RPMI7951 (cell line): Measurements from ENCODE around the gene MTG2. TPM values are rescaled to one million over a fixed set of nuclear protein-coding genes. Genes with fewer than 3 reads are reported as not detected.

ENCODE experiments used
- DNase-seq: peaks from one replicate; pipeline ENCODE4 v3.0.0-alpha.2; 2012; ENCODE audit warnings: low read depth
- total RNA-seq: library from RNA; depleted of rRNA; stranded (reverse); fragments of >200 nt; shearing (Covaris generic); gene quantifications from 2 replicates; pipeline ENCODE4 v1.2.3, GENCODE V29; 2014

The MTG2 gene
- total RNA-seq, 1 experiment from 2014 or later: 28.1 TPM

DNA sequence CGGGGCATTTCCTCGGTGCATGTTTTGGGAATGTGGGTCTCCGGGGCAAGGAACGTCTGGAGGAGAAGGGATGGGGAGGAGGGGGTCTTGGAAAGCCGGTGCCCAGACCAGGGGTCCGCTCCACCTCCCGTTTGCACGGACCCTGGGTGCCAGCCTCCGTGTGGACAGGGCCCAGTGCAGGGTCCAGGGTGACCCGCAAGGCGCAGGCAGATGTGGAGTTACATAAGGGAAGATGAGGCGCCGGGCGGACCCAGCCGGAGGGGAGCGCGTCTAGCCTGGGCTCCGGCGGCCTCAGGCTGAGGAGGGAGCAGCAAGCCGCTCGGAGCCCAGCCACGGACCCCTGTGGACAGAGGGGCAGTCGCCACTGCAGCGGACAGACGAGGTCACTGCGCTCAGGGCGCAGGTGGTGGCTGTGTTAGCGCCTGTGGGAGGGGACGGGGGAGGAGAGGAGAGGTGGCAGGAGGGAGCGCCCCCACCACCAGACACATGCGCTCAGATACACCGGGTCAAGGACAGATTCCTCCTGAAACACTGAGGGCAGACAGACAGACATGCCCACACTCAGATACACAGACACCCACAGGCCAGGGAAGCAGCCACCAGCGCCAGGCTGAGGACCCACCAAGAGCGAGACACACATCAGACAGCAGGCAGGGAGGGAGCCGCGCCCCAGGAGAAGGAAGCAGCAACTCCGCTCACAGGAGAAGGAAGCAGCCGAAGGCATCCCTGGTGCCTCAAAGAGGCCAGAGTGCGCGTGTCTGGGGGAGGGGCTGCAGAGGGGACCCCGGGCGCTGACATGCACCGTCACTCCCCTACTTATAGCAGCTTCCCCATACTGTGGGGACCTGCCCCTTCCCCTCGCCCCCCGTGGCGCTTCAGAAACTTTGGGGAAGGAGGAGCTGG lies 38.1 kb downstream of the MTG2 start:
- no peak for DNase-seq

DNA sequence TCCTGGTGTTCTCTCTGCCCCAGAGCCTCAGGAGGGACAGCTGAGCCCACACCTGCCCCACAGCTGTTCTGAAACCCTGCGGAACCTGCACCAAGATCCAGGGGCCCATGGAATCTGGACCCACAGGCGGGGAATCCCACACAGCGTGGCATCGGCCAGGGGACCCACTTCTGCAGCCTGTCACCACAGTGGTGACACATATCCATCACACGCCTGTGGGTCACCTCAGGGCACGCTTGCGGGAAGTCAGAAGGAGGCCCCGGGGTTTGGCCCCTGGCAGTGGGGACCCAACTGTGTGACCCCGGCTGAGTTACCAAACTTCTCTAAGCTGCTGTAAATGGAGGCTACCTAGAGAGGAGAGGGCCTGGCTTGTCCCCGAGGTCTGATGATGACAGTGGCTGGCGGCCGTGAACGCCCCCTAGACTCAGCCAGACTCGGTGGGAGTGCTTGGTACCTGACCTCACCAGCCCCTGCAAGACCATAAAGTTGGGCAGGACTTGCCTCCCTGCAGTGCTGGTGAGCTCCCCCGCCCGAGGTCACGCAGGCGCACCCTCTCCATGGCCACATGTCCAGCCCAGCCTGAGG lies 39.5 kb downstream of the MTG2 start:
- no peak for DNase-seq

DNA sequence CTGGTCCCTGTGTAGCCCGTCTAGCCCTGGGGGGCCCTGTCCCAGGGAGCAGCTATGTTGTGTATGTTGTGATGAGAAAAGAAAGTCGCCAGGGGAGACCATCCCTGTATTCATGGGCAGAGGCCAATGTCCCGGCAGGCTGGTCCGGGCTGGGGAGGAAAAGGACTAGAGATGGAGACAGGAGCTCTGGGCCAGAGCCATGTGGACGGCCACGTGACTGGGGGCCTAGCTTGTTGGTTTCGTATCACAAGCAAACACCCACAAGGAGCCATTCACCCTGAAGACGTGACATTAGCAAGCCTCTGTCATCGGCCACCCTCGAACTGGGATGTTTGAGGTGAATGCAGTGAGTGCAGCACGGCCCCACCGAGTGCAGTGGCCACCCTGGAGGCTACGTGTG lies 40.1 kb downstream of the MTG2 start:
- no peak for DNase-seq

GRCh38 chr20:62223571-62223970 lies 40.7 kb downstream of the MTG2 start:
- no peak for DNase-seq

DNA sequence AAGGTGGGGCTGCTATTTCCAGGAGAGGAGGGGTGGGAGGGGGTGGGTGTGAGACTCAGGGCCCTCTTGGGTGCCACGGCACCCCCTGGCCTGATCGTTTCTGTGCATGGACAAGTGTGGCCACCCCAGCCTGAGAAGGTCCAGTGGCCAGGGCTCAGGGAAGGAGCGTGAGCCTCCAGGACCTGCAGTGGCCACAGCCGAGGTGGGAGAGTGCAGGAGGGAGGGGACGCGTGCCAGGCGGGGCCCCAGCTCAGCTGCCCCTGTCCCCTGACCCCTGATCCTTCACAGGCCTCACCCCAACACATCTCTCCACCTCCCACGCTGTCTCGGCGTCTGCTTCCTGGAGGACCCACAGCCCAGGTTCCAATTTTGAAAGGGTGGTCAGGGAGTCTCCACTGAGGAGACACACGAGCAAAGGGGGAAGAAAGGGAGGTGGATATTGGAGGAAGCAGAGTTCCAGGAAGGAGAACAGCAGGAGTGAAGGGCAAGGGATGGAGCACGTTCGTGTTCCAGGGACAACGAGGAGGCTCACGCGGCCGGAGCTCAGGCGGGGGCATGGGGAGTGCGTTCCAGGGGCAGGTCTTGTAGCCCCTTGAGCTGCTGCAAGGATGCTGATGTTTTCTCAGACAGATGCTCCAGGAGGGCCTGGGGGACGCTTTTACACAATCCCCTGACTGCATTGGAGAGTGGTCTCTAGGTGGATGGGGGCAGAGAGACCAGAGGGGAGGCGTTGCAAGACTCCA lies 41.5 kb downstream of the MTG2 start:
- DNase-seq: no peak

GRCh38 chr20:62225026-62225425 lies 42.2 kb downstream of the MTG2 start:
- DNase-seq: no peak

DNA sequence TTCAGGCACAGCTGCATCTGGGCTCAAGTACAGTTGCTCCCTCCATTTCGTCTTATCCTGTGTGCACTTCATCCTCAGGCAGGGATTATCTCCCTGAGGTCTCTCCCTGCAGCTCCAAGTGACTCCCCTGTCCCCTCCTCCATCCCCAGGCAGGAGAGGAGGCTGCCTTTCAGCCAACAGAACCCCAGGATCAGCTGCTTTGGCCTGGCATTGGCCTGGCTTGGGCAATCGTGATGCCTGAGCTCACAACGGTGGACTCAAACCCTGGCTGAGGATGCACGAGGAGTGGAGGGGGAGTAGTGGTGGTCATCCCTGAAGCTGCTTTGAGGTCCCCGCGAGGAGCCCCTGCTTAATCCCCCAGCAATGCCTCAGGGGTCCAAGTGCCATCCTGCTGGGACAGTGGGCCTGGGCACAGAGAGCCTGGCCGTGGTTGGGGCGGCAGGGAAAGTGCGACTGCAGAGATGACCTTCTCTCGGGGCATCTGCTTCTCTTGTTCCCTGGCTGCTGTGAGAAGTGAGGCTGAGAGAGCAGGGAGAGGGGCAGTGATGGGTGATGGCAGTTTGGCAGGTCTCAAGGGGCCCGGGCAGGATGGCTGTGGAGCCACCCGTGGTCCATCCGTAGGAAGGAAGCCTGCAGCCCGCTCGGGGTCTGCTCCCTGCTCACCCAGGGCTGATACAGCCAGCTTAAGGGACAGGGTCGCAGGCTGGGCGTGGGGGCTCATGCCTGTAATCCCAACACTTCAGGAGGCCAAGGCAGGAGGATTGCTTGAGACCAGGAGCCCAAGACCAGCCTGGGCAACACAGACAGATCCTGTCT lies 43.2 kb downstream of the MTG2 start:
- DNase-seq: no peak

GRCh38 chr20:62226707-62227590 lies 44.1 kb downstream of the MTG2 start:
- no peak for DNase-seq

GRCh38 chr20:62227591-62227976 lies 44.8 kb downstream of the MTG2 start:
- DNase-seq: no peak

DNA sequence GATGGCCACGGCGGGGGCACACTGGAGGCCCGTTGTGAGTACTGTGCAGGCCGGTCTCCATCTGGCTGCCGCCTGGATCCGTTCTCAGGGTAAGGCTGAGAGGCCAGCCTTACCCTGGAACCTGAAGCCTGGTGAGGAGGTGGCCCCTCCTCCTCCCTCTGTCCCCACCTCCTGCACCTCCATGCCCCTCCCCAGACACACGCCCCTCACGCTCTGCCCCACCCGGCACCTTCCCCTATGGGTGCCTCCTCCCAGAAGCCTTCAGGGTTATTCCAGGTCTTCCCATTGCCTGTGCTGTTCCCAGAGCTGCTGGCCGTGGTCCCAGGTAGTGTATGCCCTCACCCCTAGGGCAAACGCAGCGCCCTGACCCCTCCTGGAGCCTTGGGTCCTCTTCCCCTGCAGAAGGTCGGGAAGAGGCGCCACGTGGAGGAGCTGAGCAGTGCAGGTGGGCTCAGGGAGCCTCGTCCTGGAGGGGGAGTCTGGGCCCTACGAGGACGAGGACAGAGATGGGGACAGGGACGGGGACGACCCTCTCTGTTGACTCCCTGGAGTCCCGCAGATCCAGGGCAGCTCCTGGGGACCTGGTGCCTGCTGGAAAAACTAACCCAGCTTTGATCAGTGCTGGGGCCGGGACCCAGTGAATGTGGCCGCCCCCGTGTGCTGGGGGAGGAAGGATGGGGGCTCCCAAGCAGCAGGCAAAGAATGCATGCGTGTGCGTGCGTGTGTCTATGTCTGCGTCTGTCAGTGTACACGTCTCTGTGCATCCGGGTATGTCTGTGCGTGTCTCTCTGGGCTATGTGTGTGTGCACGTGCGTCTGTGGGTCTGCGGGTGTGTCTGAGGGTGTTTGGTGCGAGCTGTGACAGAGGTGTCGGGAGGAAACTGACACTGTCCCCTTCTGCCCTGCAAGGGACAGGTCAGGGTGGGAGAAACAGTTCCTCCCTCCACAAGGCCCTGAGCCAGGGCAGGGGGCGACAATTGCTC lies 45.4 kb downstream of the MTG2 start:
- no peak for DNase-seq

GRCh38 chr20:62228982-62229545 lies 46.2 kb downstream of the MTG2 start:
- no peak for DNase-seq

DNA sequence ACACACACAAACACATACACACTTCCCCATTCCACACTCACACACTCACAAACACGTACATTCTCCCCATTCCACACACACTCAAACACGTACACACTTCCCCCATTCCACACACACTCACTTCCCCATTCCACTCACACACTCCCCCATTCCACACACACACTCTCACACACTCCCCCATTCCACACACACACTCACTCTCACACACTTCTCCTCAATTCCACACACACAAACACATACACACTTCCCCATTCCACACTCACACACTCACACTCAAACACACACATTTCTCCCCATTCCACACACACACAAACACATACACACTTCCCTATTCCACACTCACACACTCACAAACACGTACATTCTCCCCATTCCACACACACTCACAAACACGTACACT lies 46.8 kb downstream of the MTG2 start:
- DNase-seq: no peak

GRCh38 chr20:62230276-62230675 lies 47.4 kb downstream of the MTG2 start:
- no peak for DNase-seq

DNA sequence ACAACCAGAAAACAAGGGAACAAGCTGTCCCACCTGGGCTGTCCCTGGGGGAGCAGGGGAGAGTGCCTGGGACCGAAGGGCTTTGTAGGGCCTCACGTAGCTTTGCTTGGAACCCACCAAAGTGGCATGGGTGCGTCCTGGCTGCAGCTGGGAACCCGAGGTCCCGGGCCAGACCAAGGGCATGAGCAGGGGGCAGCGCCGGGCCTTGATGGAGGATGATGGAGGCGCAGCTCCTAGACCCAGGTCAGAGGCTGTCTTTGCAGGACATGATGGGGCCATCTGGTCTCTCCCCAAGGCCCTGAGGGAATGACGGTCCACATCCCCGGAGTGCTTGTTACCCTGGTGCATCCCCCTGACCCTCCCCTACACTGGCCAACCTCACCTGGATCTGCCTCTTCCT lies 47.9 kb downstream of the MTG2 start:
- no peak for DNase-seq

DNA sequence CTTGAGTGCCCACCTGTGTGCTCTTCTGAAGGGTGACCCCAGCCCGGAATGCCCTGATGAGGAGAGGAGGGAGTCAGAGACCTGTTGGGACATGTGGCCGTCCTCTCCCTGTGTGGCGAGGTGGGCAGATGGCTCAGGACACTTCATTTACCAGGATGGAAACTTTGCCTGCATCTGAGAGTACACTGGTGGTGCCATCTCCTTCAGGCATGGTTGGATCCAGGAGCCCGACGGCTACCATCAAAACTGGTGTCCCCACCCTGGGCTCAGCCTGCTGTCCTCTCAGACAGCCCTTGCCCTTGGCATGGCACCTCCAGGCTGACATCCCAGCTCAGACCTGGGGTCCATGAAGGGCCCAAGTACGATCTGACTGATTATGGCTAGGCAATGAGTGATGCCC lies 48.5 kb downstream of the MTG2 start:
- DNase-seq: no peak

DNA sequence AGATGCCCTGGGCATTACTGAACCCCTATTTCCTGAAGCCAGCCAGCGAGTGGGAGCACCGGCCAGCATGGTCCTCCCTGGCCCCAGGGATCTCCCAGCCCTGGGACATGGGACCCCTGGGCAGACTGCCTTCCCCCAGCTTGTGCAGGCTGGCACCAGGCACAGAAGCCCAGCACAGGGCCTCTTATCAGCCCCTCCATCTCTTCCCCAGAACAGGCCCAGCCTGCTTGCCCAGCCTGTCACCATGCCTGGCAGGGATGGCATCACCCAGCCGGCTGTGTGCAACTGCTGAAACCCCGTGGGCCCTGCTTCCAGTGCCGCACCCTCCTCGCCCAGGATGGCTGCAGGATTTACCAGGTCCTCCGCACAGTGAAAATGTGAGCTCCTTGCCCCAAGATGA lies 49.4 kb downstream of the MTG2 start:
- DNase-seq: no peak

DNA sequence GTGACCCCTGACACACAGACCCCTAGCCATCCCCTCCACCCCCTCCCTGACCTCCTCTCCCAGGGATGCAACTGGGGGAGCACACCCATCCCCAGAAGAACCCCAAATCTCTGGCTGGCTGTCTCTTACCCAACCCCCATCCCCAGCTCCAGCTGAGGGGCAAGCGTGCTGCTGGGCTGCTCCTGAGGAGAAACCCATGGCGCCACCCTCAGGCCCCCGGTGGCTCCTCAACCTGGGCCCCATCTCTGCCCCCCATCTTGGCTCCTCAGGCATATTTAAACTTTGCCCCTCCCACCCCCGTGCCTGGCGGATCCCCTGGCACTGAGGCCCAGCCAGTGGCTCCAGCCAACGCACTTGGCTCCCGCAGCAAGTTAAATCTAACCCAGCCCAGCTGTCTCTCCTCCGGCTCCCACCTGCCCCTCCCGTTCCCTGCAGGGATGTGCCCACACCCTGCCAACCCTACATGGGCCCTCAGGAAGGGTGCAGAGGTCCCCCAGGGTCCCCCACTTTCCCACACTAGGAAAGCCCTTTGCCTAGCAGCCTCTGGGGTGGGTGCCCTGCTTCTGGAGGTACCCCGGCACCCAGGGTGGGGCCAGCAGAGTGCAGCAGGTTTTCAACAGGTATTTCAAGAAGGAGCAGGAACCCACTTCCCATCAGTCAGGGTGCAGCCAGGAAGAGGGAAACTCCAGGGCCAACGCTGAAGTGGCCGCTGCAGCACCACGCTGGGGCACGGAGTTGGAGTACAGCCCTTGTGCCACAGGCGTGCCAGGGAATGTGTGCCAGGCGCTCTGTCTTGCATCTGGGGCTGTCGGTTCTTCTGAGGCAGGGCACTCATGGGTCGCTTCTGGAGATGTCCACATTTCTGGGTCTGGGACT lies 50.2 kb downstream of the MTG2 start:
- no peak for DNase-seq

DNA sequence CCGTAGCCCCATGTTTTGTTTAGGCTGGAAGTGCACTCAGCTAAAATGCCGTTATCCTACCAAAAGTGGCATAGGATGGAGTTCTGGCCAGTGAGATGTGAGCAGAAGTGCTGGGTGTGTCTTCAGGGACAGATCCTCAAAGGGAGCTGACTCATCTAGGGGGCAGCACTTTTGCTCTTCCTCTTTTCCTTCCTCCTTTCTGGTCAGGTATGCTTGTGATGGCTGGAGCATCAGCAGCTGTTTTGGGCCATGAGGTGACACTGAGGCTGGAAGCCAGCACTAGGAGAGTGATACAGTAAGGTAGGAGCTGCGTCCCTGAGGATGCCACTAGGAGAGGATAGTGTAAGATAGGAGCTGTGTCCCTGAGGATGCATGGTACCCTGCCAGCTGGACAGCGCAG lies 50.9 kb downstream of the MTG2 start:
- no peak for DNase-seq
